DND-41 (cell line): ENCODE results near the gene ITGB5.

Experiments
- ATAC-seq: fragments of 200-7000 bp; cut with Tn5 transposase; 3 replicates; pipeline ENCODE4 v1.9.1; 2021; ENCODE audit warnings: low read depth; ENCODE audit not compliant: insufficient read depth
- DNase-seq: peaks from one replicate; pipeline ENCODE4 v3.0.0-alpha.2; 2020
- H2AFZ ChIP-seq: 2 replicates; pipeline ENCODE4 v1.6.0; 2012; ENCODE audit warnings: low read depth, low read length
- H3K27ac ChIP-seq: 2 replicates; pipeline ENCODE4 v1.5.1; 2012; ENCODE audit warnings: low read length, inconsistent platforms
- H3K27me3 ChIP-seq: fragments of 200-600 bp; sonication (generic); 2 replicates; pipeline ENCODE4 v1.6.0; 2012; ENCODE audit warnings: low read length, mild to moderate bottlenecking, inconsistent platforms; ENCODE audit not compliant: insufficient read depth, poor library complexity
- H3K36me3 ChIP-seq: 2 replicates; pipeline ENCODE4 v1.5.1; 2012; ENCODE audit warnings: low read length, inconsistent platforms; ENCODE audit not compliant: insufficient read depth
- H3K4me1 ChIP-seq: 2 replicates; pipeline ENCODE4 v1.5.1; 2012; ENCODE audit warnings: mild to moderate bottlenecking, low read length; ENCODE audit not compliant: insufficient read depth
- H3K4me2 ChIP-seq: 2 replicates; pipeline ENCODE4 v1.6.0; 2012; ENCODE audit warnings: mild to moderate bottlenecking, moderate library complexity, low read length, inconsistent platforms; ENCODE audit not compliant: insufficient read depth
- H3K4me3 ChIP-seq, 2 experiments: fragments of 200-600 bp in 1 of 2; shearing (Covaris generic) in 1 of 2; 2 replicates each; pipeline ENCODE4 v1.5.1; 2012 to 2016; ENCODE audit warnings: inconsistent platforms in 2 of 2, low read length in 2 of 2, mild to moderate bottlenecking in 2 of 2, low read depth in 1 of 2, moderate library complexity in 1 of 2
- H3K79me2 ChIP-seq: 2 replicates; pipeline ENCODE4 v1.6.0; 2012; ENCODE audit warnings: low read length, inconsistent platforms; ENCODE audit not compliant: insufficient read depth
- H3K9ac ChIP-seq: 2 replicates; pipeline ENCODE4 v1.6.0; 2012; ENCODE audit warnings: low read depth, mild to moderate bottlenecking, inconsistent platforms, low read length, moderate library complexity
- H3K9me3 ChIP-seq: 2 replicates; pipeline ENCODE4 v1.5.1; 2012; ENCODE audit warnings: low read length, moderate library complexity, mild to moderate bottlenecking, inconsistent platforms; ENCODE audit not compliant: insufficient read depth, severe bottlenecking
- H4K20me1 ChIP-seq: 2 replicates; pipeline ENCODE4 v1.6.0; 2012; ENCODE audit warnings: low read length; ENCODE audit not compliant: insufficient read depth
- CTCF ChIP-seq: IDR thresholded peaks from 2 replicates; pipeline ENCODE4 v1.5.1; 2012; ENCODE audit warnings: borderline replicate concordance, low read length, moderate library complexity, mild to moderate bottlenecking; ENCODE audit not compliant: poor library complexity, severe bottlenecking; ENCODE audit errors: extremely low read depth
- EZH2 ChIP-seq: IDR thresholded peaks from 3 replicates; pipeline ENCODE4 v1.6.1; 2012; ENCODE audit warnings: borderline replicate concordance, low read depth, mild to moderate bottlenecking, moderate library complexity, low read length, inconsistent platforms; ENCODE audit not compliant: severe bottlenecking

Gene ITGB5

GRCh38 chr3:124800076-124800475 lies 87.1 kb downstream of the ITGB5 start:
- no peak overlapping the region for H3K4me3 ChIP-seq
- H3K79me2 ChIP-seq: no peaks in the 10 kb centered on the region
- TF ChIP-seq EZH2: no peak
- TF ChIP-seq CTCF: no peak
- no peak overlapping the region for H3K27ac ChIP-seq
- ATAC-seq (no peak), DNase-seq (no peak)
- H3K36me3 ChIP-seq: no peaks in the 10 kb centered on the region
- H3K27me3 ChIP-seq: no peaks in the 10 kb centered on the region
- H4K20me1 ChIP-seq: no peaks in the 10 kb centered on the region; the same call in 1 of the 2 replicates
- no peak overlapping the region for H3K4me2 ChIP-seq
- no peak overlapping the region for H2AFZ ChIP-seq
- H3K9ac ChIP-seq: no peak overlapping the region
- H3K9me3 ChIP-seq: no peaks in the 10 kb centered on the region
- H3K4me1 ChIP-seq: no peaks in the 10 kb centered on the region

GRCh38 chr3:124799676-124800075 lies 87.5 kb downstream of the ITGB5 start:
- TF ChIP-seq CTCF (no peak), EZH2 (no peak)
- H3K4me2 ChIP-seq: no peak overlapping the region

GRCh38 chr3:124797426-124797945 lies 89.7 kb downstream of the ITGB5 start:
- H3K4me1 ChIP-seq: no peaks in the 10 kb centered on the region
- no peak overlapping the region for H3K27ac ChIP-seq
- no peak overlapping the region for H3K9ac ChIP-seq
- no peak overlapping the region for H3K4me2 ChIP-seq
- no peaks in the 10 kb centered on the region; the same call in 1 of the 2 replicates for H4K20me1 ChIP-seq
- no peaks in the 10 kb centered on the region for H3K27me3 ChIP-seq
- no peaks in the 10 kb centered on the region for H3K9me3 ChIP-seq
- H3K4me3 ChIP-seq: no peak overlapping the region
- H3K79me2 ChIP-seq: no peaks in the 10 kb centered on the region
- no peak for DNase-seq
- H3K36me3 ChIP-seq: no peaks in the 10 kb centered on the region
- H2AFZ ChIP-seq: no peak overlapping the region
- no peak for ATAC-seq
- TF ChIP-seq EZH2 (no peak), CTCF (no peak)

More at GRCh38 chr3:124799676-124800075, 87.5 kb downstream of the ITGB5 start:
- H3K27ac ChIP-seq: no peak overlapping the region
- H3K9ac ChIP-seq: no peak overlapping the region
- no peak for ATAC-seq
- no peaks in the 10 kb centered on the region for H3K4me1 ChIP-seq
- no peak overlapping the region for H3K4me3 ChIP-seq
- no peaks in the 10 kb centered on the region for H3K36me3 ChIP-seq
- H3K27me3 ChIP-seq: no peaks in the 10 kb centered on the region
- H3K9me3 ChIP-seq: no peaks in the 10 kb centered on the region
- H2AFZ ChIP-seq: no peak overlapping the region
- no peak for DNase-seq
- no peaks in the 10 kb centered on the region for H3K79me2 ChIP-seq
- no peaks in the 10 kb centered on the region; the same call in 1 of the 2 replicates for H4K20me1 ChIP-seq
